ENCODE data around the gene TRPM8. TPM values are rescaled to one million over a fixed set of nuclear protein-coding genes. Genes with fewer than 3 reads are reported as not detected.

The TRPM8 gene
- total RNA-seq, 2 experiments from 2014 or later: not detected

DNA sequence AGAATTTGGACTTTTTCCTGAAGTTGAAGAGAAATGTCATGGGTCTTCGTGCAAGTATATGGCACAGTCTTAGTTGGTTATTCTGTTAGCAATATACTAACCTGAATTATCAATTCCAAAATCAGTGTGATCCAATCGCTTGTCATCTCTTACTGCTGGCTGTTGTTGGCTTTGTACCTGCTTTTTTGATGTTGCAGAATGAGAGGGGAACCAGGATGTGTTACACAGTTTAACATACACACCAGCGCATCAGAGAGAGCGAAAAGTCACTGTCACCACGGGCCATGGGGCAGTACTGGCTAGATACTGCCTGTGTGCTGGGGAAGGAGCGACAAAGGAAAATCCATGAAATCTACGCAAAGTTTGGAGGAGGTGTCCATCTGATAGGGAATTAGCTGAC lies 74.0 kb downstream of the TRPM8 start:
- H3K4me1 Mint-ChIP-seq (ENCODE audit: low read depth): peaks cover 64% of the 10 kb centered on the region

DNA sequence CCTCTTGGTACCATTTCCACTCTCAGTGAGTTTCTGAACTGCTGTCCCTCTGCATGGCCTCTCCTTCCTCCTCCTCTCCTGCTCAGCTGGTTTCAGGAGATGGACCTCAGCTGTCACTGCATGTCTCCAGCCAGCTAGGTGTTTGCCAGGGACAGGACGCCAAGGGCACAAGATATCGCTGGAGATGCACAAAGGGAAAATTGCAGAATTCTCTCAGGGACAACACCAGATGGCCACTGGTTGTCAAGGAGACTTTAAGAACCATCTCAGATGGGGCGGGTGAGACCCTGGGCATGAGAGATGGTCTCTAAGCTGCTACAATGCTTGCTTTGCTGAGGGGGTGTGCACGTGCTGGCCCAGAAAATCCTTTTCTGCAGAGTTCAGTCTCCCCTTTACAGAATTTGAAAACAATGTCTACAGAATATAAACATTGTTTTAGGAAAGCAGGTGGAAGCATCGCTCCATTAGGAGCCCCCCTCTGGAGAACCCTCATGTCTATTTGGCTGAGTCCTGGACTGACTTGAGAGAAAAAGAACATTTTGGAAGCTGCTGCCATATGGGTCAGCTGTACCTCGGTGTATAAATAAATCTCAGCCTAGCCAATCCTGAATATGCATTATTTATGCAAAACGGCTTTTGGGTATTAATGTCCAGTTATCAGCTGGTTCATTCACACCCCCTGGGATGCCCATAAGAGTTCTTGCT lies 75.5 kb downstream of the TRPM8 start:
- Mint-ChIP-seq H3K27ac (peak overlapping the region; percentile 74), H3K36me3 (ENCODE audit: low read depth) (peaks cover 5% of the 10 kb centered on the region), H3K9me3 (peaks cover 11% of the 10 kb centered on the region), H3K27me3 (no peaks in the 10 kb centered on the region), H3K4me1 (ENCODE audit: low read depth) (peaks cover 71% of the 10 kb centered on the region), H3K4me3 (no peak overlapping the region)
- no peak for DNase-seq
- intact Hi-C loops (cut with DNase I, micrococcal nuclease): loop anchor here (5.0 to 10.0 kb wide), 3 partner anchors 35 to 302 kb away; no protein-coding TSS in a partner anchor
- Histone ChIP-seq H3K27me3 (ENCODE audit: control insufficient read depth in 1 of 2, insufficient read depth in 2 of 2, low read length in 2 of 2) (no peaks in the 10 kb centered on the region), H3K27ac (ENCODE audit: low read depth in 1 of 2, low read length in 2 of 2) (no peak overlapping the region), H3K4me3 (ENCODE audit: low read length) (no peak overlapping the region), H3K36me3 (ENCODE audit: insufficient read depth, low read length) (no peaks in the 10 kb centered on the region), H3K4me1 (ENCODE audit: insufficient read depth, low read length) (peaks cover 65% of the 10 kb centered on the region), H3K9me3 (ENCODE audit: control insufficient read depth in 1 of 2, insufficient read depth in 1 of 2, low read length in 2 of 2) (peaks cover 5 to 6% of the 10 kb centered on the region in 2 experiments)
- TF ChIP-seq, protein P1, sequence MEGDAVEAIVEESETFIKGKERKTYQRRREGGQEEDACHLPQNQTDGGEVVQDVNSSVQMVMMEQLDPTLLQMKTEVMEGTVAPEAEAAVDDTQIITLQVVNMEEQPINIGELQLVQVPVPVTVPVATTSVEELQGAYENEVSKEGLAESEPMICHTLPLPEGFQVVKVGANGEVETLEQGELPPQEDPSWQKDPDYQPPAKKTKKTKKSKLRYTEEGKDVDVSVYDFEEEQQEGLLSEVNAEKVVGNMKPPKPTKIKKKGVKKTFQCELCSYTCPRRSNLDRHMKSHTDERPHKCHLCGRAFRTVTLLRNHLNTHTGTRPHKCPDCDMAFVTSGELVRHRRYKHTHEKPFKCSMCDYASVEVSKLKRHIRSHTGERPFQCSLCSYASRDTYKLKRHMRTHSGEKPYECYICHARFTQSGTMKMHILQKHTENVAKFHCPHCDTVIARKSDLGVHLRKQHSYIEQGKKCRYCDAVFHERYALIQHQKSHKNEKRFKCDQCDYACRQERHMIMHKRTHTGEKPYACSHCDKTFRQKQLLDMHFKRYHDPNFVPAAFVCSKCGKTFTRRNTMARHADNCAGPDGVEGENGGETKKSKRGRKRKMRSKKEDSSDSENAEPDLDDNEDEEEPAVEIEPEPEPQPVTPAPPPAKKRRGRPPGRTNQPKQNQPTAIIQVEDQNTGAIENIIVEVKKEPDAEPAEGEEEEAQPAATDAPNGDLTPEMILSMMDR (IDR thresholded peaks at IDR 0.05): no peak
- POLR2A ChIA-PET: no interaction called here
- no peak for ATAC-seq (ENCODE audit: poor library complexity)
- CTCF ChIA-PET: interaction anchor here (1.6 kb wide), 1 partner anchor 39 kb away, joined by 3 read pairs; no protein-coding TSS in a partner anchor

More for the DNA sequence above, 74.0 kb downstream of the TRPM8 start:
- Mint-ChIP-seq H3K9me3 (peaks cover 11% of the 10 kb centered on the region), H3K27me3 (no peaks in the 10 kb centered on the region), H3K27ac (peak overlapping the region; percentile 74), H3K4me3 (peak overlapping the region; percentile 69), H3K36me3 (ENCODE audit: low read depth) (peaks cover 5% of the 10 kb centered on the region)
- no peaks in the 10 kb centered on the region for H3K27me3 ChIP-seq (ENCODE audit: control insufficient read depth in 1 of 2, insufficient read depth in 2 of 2, low read length in 2 of 2)
- H3K36me3 ChIP-seq (ENCODE audit: insufficient read depth, low read length): no peaks in the 10 kb centered on the region
- DNase-seq: peak in 4 of 14 experiments; percentile 26 to 44 (median 38)
- intact Hi-C loops (cut with DNase I, micrococcal nuclease): loop anchor here (2.0 to 10.0 kb wide), 4 partner anchors 34 to 304 kb away; no protein-coding TSS in a partner anchor
- H3K9me3 ChIP-seq (ENCODE audit: control insufficient read depth in 1 of 2, insufficient read depth in 1 of 2, low read length in 2 of 2): peaks cover 5 to 6% of the 10 kb centered on the region in 2 experiments
- peak overlapping the region in 1 of 2 donors; percentile 20 for H3K27ac ChIP-seq (ENCODE audit: low read depth in 1 of 2, low read length in 2 of 2)
- H3K4me3 ChIP-seq (ENCODE audit: low read length): no peak overlapping the region
- ChIA-PET POLR2A (interaction anchor here (0.6 to 4.0 kb wide), 19 partner anchors 11 to 506 kb away, joined by 3 to 17 read pairs (median 4); partner anchors contain the start of gene ARL4C), CTCF (no interaction called here)
- TF ChIP-seq, protein P1 (IDR thresholded peaks at IDR 0.05): no peak
- peaks cover 57% of the 10 kb centered on the region for H3K4me1 ChIP-seq (ENCODE audit: insufficient read depth, low read length)
- ATAC-seq (ENCODE audit: poor library complexity): peak; percentile 4

DNA sequence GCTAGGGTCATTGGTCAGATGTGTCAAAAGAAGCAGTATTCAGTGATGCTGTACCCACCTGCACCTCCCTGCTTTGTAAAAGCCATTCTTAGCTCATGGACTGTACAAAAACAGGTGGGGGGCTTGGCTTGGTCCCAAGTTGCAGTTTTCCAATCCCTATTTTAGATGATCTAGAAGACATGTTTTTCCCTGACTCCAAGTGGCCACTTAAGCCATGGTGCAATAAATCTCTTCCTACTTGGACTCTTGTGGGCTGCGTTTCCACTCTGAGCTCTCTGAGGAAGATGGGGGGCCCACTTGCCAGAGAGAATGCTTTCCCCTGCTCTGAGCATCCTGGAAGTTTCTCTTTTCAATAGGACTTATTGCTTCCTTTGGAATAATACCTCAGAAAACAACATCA lies 76.3 kb downstream of the TRPM8 start:
- Mint-ChIP-seq H3K4me1 (ENCODE audit: low read depth) (peaks cover 74% of the 10 kb centered on the region), H3K27ac (no peak overlapping the region), H3K27me3 (no peaks in the 10 kb centered on the region), H3K9me3 (peaks cover 7% of the 10 kb centered on the region), H3K36me3 (ENCODE audit: low read depth) (peaks cover 5% of the 10 kb centered on the region), H3K4me3 (no peak overlapping the region)
- CTCF ChIA-PET: interaction anchor here (1.6 kb wide), 1 partner anchor 40 kb away, joined by 3 read pairs; no protein-coding TSS in a partner anchor
- intact Hi-C loops (cut with DNase I, micrococcal nuclease): loop anchor here (5.0 to 10.0 kb wide), 3 partner anchors 34 to 301 kb away; no protein-coding TSS in a partner anchor
- H3K4me3 ChIP-seq (ENCODE audit: low read length): no peak overlapping the region
- no peak overlapping the region for H3K27ac ChIP-seq (ENCODE audit: low read depth in 1 of 2, low read length in 2 of 2)
- H3K9me3 ChIP-seq (ENCODE audit: control insufficient read depth in 1 of 2, insufficient read depth in 1 of 2, low read length in 2 of 2): peaks cover 5 to 6% of the 10 kb centered on the region in 2 experiments
- ATAC-seq (ENCODE audit: poor library complexity): no peak
- no peaks in the 10 kb centered on the region for H3K27me3 ChIP-seq (ENCODE audit: control insufficient read depth in 1 of 2, insufficient read depth in 2 of 2, low read length in 2 of 2)
- DNase-seq: no peak
- POLR2A ChIA-PET: no interaction called here
- peaks cover 70% of the 10 kb centered on the region for H3K4me1 ChIP-seq (ENCODE audit: insufficient read depth, low read length)
- TF ChIP-seq, protein P1 (IDR thresholded peaks at IDR 0.05): no peak
- no peaks in the 10 kb centered on the region for H3K36me3 ChIP-seq (ENCODE audit: insufficient read depth, low read length)
